Thoracic aorta (tissue), 2 donors: ENCODE measurements around the gene OBP2B. TPM values are rescaled to one million over a fixed set of nuclear protein-coding genes. Genes with fewer than 3 reads are reported as not detected.
"Not testable (repeated sequence)": the region's sequence is repeated elsewhere in the genome, so short reads cannot be mapped to it uniquely, and the experiment has no call there.

Experiments used
- ATAC-seq: fragments of 150-250 bp; one replicate; pipeline ENCODE4 v1.8.0; 2017; ENCODE audit warnings: low read depth; ENCODE audit not compliant: insufficient number of reproducible peaks, low FRiP score
- DNase-seq: peaks from one replicate; pipeline ENCODE4 v3.0.0-alpha.2; 2020; ENCODE audit warnings: low spot score
- H3K27ac ChIP-seq, 2 donors: fragments of 200-600 bp; sonication (generic); 1 replicate in 1 of 2; 2 replicates in 1 of 2; pipeline ENCODE4 v1.5.1; 2016; ENCODE audit warnings: mild to moderate bottlenecking in 2 of 2, moderate library complexity in 2 of 2
- H3K27me3 ChIP-seq: fragments of 200-600 bp; sonication (generic); replicated peaks from 2 replicates; pipeline ENCODE4 v1.6.0; 2016; ENCODE audit warnings: mild to moderate bottlenecking; ENCODE audit not compliant: insufficient read depth
- H3K36me3 ChIP-seq: fragments of 200-600 bp; sonication (generic); one replicate; pipeline ENCODE4 v1.5.1; 2016
- H3K4me1 ChIP-seq, 2 donors: fragments of 200-600 bp; sonication (generic); 1 replicate in 1 of 2; 2 replicates in 1 of 2; pipeline versions ENCODE4 v1.5.1 to v1.6.0; 2016; ENCODE audit warnings: low read depth in 2 of 2, mild to moderate bottlenecking in 1 of 2; ENCODE audit not compliant: control insufficient read depth in 1 of 2
- H3K4me3 ChIP-seq: fragments of 200-600 bp; sonication (generic); 2 replicates; pipeline ENCODE4 v1.5.1; 2016; ENCODE audit warnings: mild to moderate bottlenecking
- H3K9me3 ChIP-seq: fragments of 200-600 bp; sonication (generic); 2 replicates; pipeline ENCODE4 v1.5.1; 2016
- CTCF ChIP-seq: fragments of 200-600 bp; sonication (generic); IDR thresholded peaks from one replicate; pipeline ENCODE4 v1.5.1; 2019; ENCODE audit warnings: antibody characterized with exemption
- total RNA-seq, 2 donors: library from RNA; depleted of rRNA; stranded (reverse); fragments of >200 nt; gene quantifications; one replicate each; pipeline versions ENCODE4 v1.1.0 to v1.2.3, GENCODE V29; 2016

Gene OBP2B
- total RNA-seq, 2 donors from 2014 or later, result not detected

DNA sequence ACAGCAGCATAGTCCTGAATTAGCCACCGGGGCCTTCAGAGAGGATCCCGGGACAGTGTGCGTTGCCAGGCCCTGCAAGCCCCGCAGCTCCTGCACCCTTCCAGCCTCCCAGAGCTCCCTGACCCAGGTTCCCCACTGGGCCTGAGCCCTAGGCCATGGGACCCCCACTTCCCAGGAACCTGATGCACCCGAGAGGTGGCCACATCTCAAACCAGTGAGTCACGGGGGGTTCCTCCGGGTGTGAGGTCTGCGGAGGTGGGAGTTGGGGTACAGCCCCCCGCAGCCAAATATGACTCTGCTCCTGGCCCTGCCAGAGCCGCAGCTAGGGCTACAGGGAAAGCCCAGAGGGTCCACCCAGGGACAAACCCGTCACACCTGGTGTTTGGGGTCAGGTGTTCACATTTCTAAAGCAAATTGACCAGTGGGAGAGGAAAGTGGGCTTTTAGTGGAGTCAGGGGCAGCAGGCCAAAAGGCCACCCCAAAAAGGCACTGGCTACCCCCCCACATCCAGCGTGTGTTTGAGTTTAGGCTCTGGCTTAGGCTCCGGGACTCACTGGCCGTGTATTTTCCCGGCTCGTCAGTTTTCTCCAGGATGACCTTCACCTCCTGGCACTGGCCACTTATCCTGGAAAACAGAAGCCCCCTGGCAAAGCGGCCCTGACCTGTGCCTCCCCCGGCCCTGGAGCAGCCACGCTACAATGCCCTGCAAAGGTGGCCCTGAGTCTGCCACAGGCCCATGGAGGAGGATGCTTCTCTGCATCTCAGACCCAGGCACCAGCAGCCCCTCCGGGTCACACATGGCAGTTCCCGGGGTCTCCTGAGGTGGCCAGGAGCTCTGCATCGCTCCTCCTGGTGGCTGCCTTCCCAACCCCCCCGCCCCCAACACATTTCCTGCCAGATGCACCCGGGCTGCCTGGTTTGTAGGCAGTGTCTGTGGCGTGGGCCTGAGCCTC is 17.4 kb upstream of the OBP2B start:
- Histone ChIP-seq H3K4me3 (no peak overlapping the region), H3K36me3 (no peaks in the 10 kb centered on the region), H3K27ac (no peak overlapping the region), H3K9me3 (no peaks in the 10 kb centered on the region), H3K4me1 (no peaks in the 10 kb centered on the region), H3K27me3 (no peaks in the 10 kb centered on the region)
- no peak for TF ChIP-seq CTCF
- no peak for DNase-seq
- ATAC-seq, result no peak

DNA sequence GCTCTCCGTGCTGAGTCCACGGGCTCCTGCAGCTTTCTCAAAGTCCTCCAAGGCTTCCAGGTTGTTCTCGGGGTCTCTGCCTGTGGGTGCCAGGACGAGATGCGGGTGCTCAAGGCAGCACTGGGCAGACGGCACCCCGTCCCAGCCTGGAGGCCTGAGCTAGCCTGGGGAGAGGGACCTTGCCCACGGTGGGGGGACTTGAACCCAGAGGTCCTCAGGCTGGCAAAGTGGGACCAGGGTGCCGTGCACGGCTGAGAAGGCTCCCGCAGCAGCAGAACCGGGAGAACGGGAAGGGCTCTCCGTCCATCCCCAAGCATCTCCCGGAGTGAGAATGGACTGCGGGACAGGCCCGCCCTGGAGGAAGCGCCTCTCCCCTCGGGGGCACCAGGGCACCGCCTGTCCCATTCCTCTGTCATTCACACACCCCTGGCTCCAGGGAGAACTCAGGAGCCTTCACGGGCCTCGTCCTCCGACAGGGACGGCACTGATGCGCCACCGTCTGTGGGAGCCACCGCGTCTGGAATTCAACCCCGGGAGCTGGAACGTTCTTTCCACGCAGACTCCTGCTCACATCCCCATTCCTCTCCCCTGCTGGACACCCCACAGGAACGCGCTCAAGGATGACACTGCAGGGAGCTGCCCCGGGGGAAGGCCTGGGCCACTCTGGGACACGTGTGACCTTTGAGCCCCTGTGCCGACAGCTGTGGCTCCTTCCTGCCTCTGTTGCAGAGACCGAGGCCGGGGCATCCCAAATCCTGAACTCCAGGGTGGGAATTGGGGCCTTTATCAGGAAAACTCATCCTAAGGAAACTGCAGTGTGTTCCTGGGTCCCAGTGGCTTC is 16.3 kb upstream of the OBP2B start:
- ATAC-seq (no peak), DNase-seq (no peak)
- H3K4me1 ChIP-seq, result no peaks in the 10 kb centered on the region
- H3K9me3 ChIP-seq, result no peaks in the 10 kb centered on the region
- H3K27ac ChIP-seq, result no peak overlapping the region
- H3K27me3 ChIP-seq, result no peaks in the 10 kb centered on the region
- no peak for TF ChIP-seq CTCF
- H3K36me3 ChIP-seq, result no peaks in the 10 kb centered on the region
- H3K4me3 ChIP-seq, result no peak overlapping the region

DNA sequence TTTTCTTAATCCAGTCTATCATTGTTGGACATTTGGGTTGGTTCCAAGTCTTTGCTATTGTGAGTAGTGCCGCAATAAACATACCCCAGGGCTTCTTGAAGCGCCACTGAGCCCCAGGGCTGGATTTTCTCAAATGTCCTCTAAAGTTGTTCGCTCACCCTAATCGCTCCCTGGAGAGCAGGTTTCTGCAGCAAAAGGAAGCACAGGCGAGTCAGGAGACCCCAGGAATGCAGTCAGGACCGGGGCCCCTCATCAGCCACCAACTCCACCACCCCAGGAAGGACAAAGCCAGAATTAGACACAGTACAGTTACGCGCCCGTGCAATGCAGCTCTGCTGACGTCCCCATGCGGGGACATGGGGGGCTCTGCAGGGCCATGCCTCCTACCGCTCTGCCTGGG is 15.7 kb upstream of the OBP2B start:
- no peak for TF ChIP-seq CTCF
- H3K27ac ChIP-seq, result no peak overlapping the region
- DNase-seq (no peak), ATAC-seq (no peak)
- H3K27me3 ChIP-seq, result no peaks in the 10 kb centered on the region
- H3K9me3 ChIP-seq, result no peaks in the 10 kb centered on the region
- no peaks in the 10 kb centered on the region for H3K4me1 ChIP-seq
- no peaks in the 10 kb centered on the region for H3K36me3 ChIP-seq
- H3K4me3 ChIP-seq, result no peak overlapping the region

GRCh38 chr9:133223159-133223756 is 14.2 kb upstream of the OBP2B start:
- not testable (repeated sequence) for H3K9me3 ChIP-seq, H3K27me3 ChIP-seq, ATAC-seq

DNA sequence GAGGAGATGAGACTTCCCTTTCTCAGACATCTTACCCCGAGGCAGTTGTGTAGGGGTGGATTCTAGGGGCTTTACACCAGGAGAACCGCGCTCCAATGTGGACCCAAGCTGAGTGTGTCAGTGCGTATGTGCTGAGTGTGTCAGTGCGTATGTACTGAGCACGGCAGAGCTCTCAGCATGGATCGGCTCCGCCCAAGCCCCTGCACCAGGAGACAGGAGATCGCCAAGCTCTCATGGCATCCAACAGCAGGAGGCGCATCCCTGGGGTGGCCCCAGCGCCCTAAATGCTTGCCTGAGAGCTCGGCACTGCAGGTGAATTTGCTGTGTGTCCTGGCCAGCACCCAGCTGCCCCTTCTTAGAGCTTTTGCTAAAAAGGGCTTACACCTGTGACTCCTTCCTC is 12.9 kb upstream of the OBP2B start:
- not testable (repeated sequence) for H3K9me3 ChIP-seq, H3K36me3 ChIP-seq, H3K4me3 ChIP-seq, ATAC-seq, H3K27me3 ChIP-seq, H3K27ac ChIP-seq, H3K4me1 ChIP-seq, DNase-seq

More at GRCh38 chr9:133223159-133223756, 14.2 kb upstream of the OBP2B start:
- H3K4me3 ChIP-seq, H3K27ac ChIP-seq, H3K36me3 ChIP-seq, DNase-seq, H3K4me1 ChIP-seq: not testable (repeated sequence)
